Suprapubic skin (tissue), 4 donors: ENCODE results near the gene C22orf15. TPM values are rescaled to one million over a fixed set of nuclear protein-coding genes. Genes with fewer than 3 reads are reported as not detected.

Source experiments
- DNase-seq, 2 donors: peaks; one replicate each; pipeline ENCODE4 v3.0.0-alpha.2; 2019; ENCODE audit warnings: low spot score in 2 of 2
- H3K27ac ChIP-seq: fragments of 200-600 bp; sonication (generic); one replicate; pipeline ENCODE4 v1.5.1; 2019
- H3K27me3 ChIP-seq: fragments of 200-600 bp; sonication (generic); one replicate; pipeline ENCODE4 v1.5.1; 2019
- H3K36me3 ChIP-seq: fragments of 200-600 bp; sonication (generic); one replicate; pipeline ENCODE4 v1.5.1; 2019
- H3K4me1 ChIP-seq: fragments of 200-600 bp; sonication (generic); one replicate; pipeline ENCODE4 v1.5.1; 2019
- H3K4me3 ChIP-seq: fragments of 200-600 bp; sonication (generic); one replicate; pipeline ENCODE4 v1.5.1; 2019; ENCODE audit warnings: mild to moderate bottlenecking
- H3K9me3 ChIP-seq: fragments of 200-600 bp; sonication (generic); one replicate; pipeline ENCODE4 v1.5.1; 2019
- CTCF ChIP-seq, 2 donors: fragments of 200-600 bp in 1 of 2; fragments of 450-650 bp in 1 of 2; sonication (generic) in 1 of 2; IDR thresholded peaks; one replicate each; pipeline ENCODE4 v1.5.1; 2016 to 2019; ENCODE audit warnings: antibody characterized with exemption in 2 of 2, mild to moderate bottlenecking in 1 of 2, moderate library complexity in 1 of 2
- EP300 ChIP-seq: sonication (generic); formaldehyde crosslinking; IDR thresholded peaks from one replicate; pipeline ENCODE4 v1.6.1; 2017; ENCODE audit warnings: antibody characterized with exemption
- POLR2A ChIP-seq, 2 donors: fragments of 450-650 bp; IDR thresholded peaks; one replicate each; pipeline ENCODE4 v1.6.1; 2017; ENCODE audit warnings: antibody characterized with exemption in 2 of 2, mild to moderate bottlenecking in 2 of 2, moderate library complexity in 2 of 2
- POLR2AphosphoS5 ChIP-seq, 3 donors: sonication (generic); formaldehyde crosslinking; IDR thresholded peaks; one replicate each; pipeline ENCODE4 v1.6.1; 2017; ENCODE audit warnings: antibody characterized with exemption in 3 of 3
- WGBS: methylation state at CpG from one replicate; pipeline ENCODE4 v1.1.5; 2018; 5-methylcytosine and 5-hydroxymethylcytosine counted together
- total RNA-seq, 4 donors: library from RNA; depleted of rRNA; stranded (reverse); fragments of >200 nt; gene quantifications; one replicate each; pipeline ENCODE4 v1.1.0, GENCODE V29; 2016

The C22orf15 gene
- total RNA-seq, 4 donors from 2014 or later, result not detected

DNA sequence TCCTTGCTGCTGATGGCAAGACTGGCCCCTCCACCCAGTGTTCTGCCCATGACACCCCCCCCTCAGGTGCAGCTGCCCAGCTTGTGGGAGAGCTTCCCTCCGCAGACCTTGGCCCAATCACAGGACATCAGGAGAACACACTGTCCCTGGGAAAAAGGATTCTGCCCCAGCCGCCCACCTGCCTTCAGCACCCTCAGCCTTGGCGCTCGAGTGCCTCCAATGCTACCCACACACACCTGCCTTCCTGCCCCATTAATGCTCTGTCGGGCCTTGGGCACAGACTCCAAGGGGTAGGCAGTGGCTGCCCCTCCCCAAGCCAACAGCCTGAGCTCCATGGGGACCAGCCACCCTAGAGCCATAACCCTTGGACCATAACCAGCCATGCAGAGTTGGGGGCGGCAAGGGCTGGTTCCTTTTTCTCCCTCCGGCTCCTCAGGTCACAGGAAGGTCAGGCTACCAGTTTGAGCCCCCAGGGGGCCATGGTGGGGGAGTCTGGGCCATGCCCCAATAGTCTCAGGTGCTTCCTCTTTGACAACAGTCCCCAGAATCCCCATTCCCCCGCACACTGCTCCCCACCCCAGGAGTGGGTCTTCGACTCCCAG is 10.6 kb upstream of the C22orf15 start:
- H3K4me3 ChIP-seq, result no peak overlapping the region
- peaks cover 22% of the 10 kb centered on the region for H3K4me1 ChIP-seq
- H3K9me3 ChIP-seq, result no peaks in the 10 kb centered on the region
- 77% methylated on average over 6 of the region's 9 CpGs for WGBS
- no peak overlapping the region for H3K27ac ChIP-seq
- no peaks in the 10 kb centered on the region for H3K36me3 ChIP-seq
- no peak for DNase-seq
- TF ChIP-seq POLR2A (IDR thresholded peaks at IDR 0.05) (no peak), CTCF (IDR thresholded peaks at IDR 0.05) (no peak)
- H3K27me3 ChIP-seq, result no peaks in the 10 kb centered on the region

DNA sequence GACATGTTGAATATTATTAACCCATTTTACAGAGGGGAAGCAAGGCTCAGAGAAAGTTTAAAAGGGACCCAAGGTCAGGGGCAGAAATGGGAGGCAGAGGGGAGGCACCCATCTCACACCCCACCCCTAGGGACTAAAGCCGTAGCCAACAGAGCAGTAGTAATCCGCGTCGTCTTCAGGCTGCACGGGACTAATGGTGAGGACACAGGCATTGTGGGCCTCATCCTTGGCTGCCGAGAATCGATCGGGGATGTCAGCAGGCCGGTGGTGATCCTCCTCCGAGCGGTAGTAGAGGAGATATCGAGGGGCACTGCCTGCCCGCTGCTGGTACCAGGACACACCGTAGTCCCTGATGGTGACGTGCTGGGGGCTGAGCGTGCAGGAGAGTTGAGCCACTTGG is 10.0 kb upstream of the C22orf15 start:
- TF ChIP-seq EP300 (no peak), CTCF (IDR thresholded peaks at IDR 0.05) (no peak), POLR2AphosphoS5 (IDR thresholded peaks at IDR 0.05) (no peak)
- no peaks in the 10 kb centered on the region for H3K9me3 ChIP-seq
- H3K27ac ChIP-seq, result no peak overlapping the region
- H3K4me1 ChIP-seq, result peaks cover 22% of the 10 kb centered on the region
- no peaks in the 10 kb centered on the region for H3K27me3 ChIP-seq
- WGBS, result 94% methylated on average over 10 of the region's 16 CpGs
- DNase-seq, result no peak
- H3K4me3 ChIP-seq, result no peak overlapping the region
- no peaks in the 10 kb centered on the region for H3K36me3 ChIP-seq

GRCh38 chr22:23753385-23753784 is 9.4 kb upstream of the C22orf15 start:
- Histone ChIP-seq H3K27ac (no peak overlapping the region), H3K4me1 (peaks cover 22% of the 10 kb centered on the region), H3K9me3 (no peaks in the 10 kb centered on the region), H3K27me3 (no peaks in the 10 kb centered on the region), H3K36me3 (no peaks in the 10 kb centered on the region), H3K4me3 (no peak overlapping the region)
- DNase-seq, result no peak
- WGBS, result 71% methylated on average over 2 of the region's 2 CpGs
- no peak for TF ChIP-seq POLR2A (IDR thresholded peaks at IDR 0.05)
- TF ChIP-seq CTCF (IDR thresholded peaks at IDR 0.05), result no peak
- TF ChIP-seq EP300, result no peak
- TF ChIP-seq POLR2AphosphoS5 (IDR thresholded peaks at IDR 0.05), result no peak

DNA sequence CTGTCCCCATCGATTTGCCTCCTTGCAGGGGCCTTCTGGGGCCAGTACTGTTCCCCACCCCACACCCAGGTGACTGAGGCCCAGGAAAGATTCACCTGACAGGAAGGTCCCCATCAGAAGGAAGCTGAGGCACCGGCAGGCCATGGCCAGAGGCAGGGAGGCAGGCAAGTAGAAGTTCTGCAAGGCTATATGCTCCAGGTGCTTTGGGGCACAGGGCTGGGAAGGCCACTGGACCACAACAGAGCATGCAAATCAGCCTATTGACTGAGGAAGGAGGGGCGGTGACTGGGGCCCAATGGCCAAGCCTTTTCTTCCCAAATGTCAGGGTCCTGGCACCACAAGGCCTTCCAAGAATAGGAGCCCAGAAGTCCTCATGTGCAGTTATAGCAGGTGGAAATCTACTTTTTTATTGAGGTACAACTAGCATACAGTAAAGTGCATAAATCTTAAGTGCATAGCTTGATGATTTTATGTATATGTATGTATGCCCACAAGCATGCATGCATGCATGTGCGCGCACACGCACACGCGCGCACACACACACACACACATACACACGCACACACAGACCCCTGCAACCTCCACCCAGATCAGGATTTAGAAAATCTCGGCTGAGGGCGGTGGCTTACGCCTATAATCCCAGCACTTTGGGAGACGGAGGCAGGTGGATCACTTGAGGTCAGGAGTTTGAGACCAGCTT is 8.4 kb upstream of the C22orf15 start, which contains the start of gene VPREB3:
Gene VPREB3, minus strand, starts transcription at position 206 of the 700 bp plus-strand sequence. Its CDS starts 62 bp downstream, at position 144.
- Histone ChIP-seq H3K4me3 (no peak within 1 kb of the TSS), H3K27ac (no peak within 1 kb of the TSS), H3K9me3 (no peaks in the 10 kb centered on the region), H3K36me3 (no peaks in the 10 kb centered on the region), H3K27me3 (no peaks in the 10 kb centered on the region), H3K4me1 (peaks cover 22% of the 10 kb centered on the region)
- TF ChIP-seq POLR2A (IDR thresholded peaks at IDR 0.05), result no peak
- no peak for TF ChIP-seq POLR2AphosphoS5 (IDR thresholded peaks at IDR 0.05)
- TF ChIP-seq EP300, result no peak
- no peak for TF ChIP-seq CTCF (IDR thresholded peaks at IDR 0.05)
- 92% methylated on average over 14 of the region's 14 CpGs for WGBS
- no peak for DNase-seq

DNA sequence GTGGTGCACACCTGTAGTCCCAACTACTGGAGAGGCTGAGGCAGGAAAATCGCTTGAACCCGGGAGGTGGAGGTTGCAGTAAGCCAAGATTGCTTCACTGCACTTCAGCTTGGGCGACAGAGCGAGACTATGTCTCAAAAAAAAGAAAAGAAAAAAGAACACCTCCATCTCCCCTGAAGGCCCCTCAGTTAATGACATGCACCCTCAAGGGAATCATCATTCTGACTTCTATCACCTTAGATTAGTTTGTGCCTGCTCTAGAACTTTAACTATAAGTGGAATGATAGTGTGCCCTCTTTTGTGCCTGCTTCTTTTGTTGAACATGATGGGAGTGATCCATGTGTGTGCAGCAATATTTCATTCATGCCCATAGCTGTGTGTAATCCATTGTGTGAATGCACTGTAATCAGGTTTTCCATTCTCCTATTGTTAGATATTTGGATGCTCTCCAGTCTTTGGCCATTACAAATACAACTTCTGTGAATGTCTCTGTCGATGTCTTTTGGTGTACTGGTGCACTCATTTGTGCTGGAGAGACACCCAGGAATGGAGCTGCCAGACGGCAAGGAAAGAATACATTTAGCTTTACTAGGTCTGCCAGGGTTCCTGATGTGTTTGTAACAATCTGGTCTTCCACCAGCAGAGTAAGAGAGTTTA is 7.7 kb upstream of the C22orf15 start:
- Histone ChIP-seq H3K27me3 (no peaks in the 10 kb centered on the region), H3K4me3 (no peak overlapping the region), H3K4me1 (peaks cover 15% of the 10 kb centered on the region), H3K27ac (no peak overlapping the region), H3K9me3 (no peaks in the 10 kb centered on the region), H3K36me3 (no peaks in the 10 kb centered on the region)
- WGBS, result 66% methylated on average over 6 of the region's 6 CpGs
- TF ChIP-seq EP300, result no peak
- no peak for TF ChIP-seq POLR2A (IDR thresholded peaks at IDR 0.05)
- TF ChIP-seq POLR2AphosphoS5 (IDR thresholded peaks at IDR 0.05), result no peak
- no peak for TF ChIP-seq CTCF (IDR thresholded peaks at IDR 0.05)
- no peak for DNase-seq
